ENCODE results near the gene CPNE9. TPM values are rescaled to one million over a fixed set of nuclear protein-coding genes. Genes with fewer than 3 reads are reported as not detected.

Gene CPNE9
- total and polyA plus RNA-seq, 2 donors (not counting 1 experiment from before 2014, with no cell fraction given), result under 0.01 TPM; not detected in 1

GRCh38 chr3:9749296-9749644, 45.6 kb downstream of the CPNE9 start:
- Histone ChIP-seq H3K4me1 (ENCODE audit: control insufficient read depth, extremely low read depth, insufficient read depth, low read length) (peaks cover 11% of the 10 kb centered on the region), H3K79me2 (ENCODE audit: control insufficient read depth, insufficient read depth, low read length) (peaks cover 11% of the 10 kb centered on the region), H3K27me3 (ENCODE audit: control insufficient read depth, insufficient read depth, low read length) (no peaks in the 10 kb centered on the region), H3K9me3 (ENCODE audit: control insufficient read depth, insufficient read depth, low read depth, low read length) (no peaks in the 10 kb centered on the region), H2AFZ (ENCODE audit: low read length) (peak overlapping the region; percentile 18), H3K27ac (ENCODE audit: insufficient read depth, low read length) (peak overlapping the region; percentile 84), H3K9ac (ENCODE audit: insufficient read depth, low read length) (peak overlapping the region; percentile 62), H4K20me1 (ENCODE audit: control insufficient read depth, extremely low read depth, insufficient read depth, low read length) (no peaks in the 10 kb centered on the region), H3K36me3 (ENCODE audit: control insufficient read depth, insufficient read depth, low read length) (peaks cover 18% of the 10 kb centered on the region), H3K4me2 (ENCODE audit: extremely low read depth, insufficient read depth, low read length) (peak overlapping the region; percentile 84), H3K4me3 (replicated peaks in 1 of 4; ENCODE audit: control extremely low read depth in 1 of 4, insufficient read depth in 1 of 4, low read depth in 3 of 4, low read length in 4 of 4) (peak overlapping the region; percentile 10 to 95 (median 32))
- no peak for DNase-seq (ENCODE audit: low read depth in 2 of 2)
- TF ChIP-seq EZH2 (IDR thresholded peaks at IDR 0.05; ENCODE audit: low read length, missing control alignments), result no peak
- TF ChIP-seq CTCF (conservative IDR thresholded peaks at IDR 0.05 in 1 of 2, IDR thresholded peaks at IDR 0.05 in 1 of 2; ENCODE audit: low read depth in 1 of 2, low read length in 2 of 2), result no peak

- TF ChIP-seq CTCF (conservative IDR thresholded peaks at IDR 0.05 in 1 of 2, IDR thresholded peaks at IDR 0.05 in 1 of 2; ENCODE audit: low read depth in 1 of 2, low read length in 2 of 2), result no peak
- TF ChIP-seq EZH2 (IDR thresholded peaks at IDR 0.05; ENCODE audit: low read length, missing control alignments), result no peak
- Histone ChIP-seq H3K9ac (ENCODE audit: insufficient read depth, low read length) (peak within 1 kb of the TSS; percentile 62), H3K4me2 (ENCODE audit: extremely low read depth, insufficient read depth, low read length) (peak within 1 kb of the TSS; percentile 89), H3K4me3 (replicated peaks in 1 of 4; ENCODE audit: control extremely low read depth in 1 of 4, insufficient read depth in 1 of 4, low read depth in 3 of 4, low read length in 4 of 4) (peak within 1 kb of the TSS; percentile 70 to 95 (median 84)), H3K27me3 (ENCODE audit: control insufficient read depth, insufficient read depth, low read length) (no peaks in the 10 kb centered on the region), H3K4me1 (ENCODE audit: control insufficient read depth, extremely low read depth, insufficient read depth, low read length) (peaks cover 11% of the 10 kb centered on the region), H3K27ac (ENCODE audit: insufficient read depth, low read length) (peak within 1 kb of the TSS; percentile 84), H4K20me1 (ENCODE audit: control insufficient read depth, extremely low read depth, insufficient read depth, low read length) (no peaks in the 10 kb centered on the region), H2AFZ (ENCODE audit: low read length) (peak within 1 kb of the TSS; percentile 97), H3K79me2 (ENCODE audit: control insufficient read depth, insufficient read depth, low read length) (peaks cover 11% of the 10 kb centered on the region), H3K9me3 (ENCODE audit: control insufficient read depth, insufficient read depth, low read depth, low read length) (no peaks in the 10 kb centered on the region), H3K36me3 (ENCODE audit: control insufficient read depth, insufficient read depth, low read length) (peaks cover 15% of the 10 kb centered on the region)
- peak; percentile 98 to 99 for DNase-seq (ENCODE audit: low read depth in 2 of 2)
These were observed 46.3 kb downstream of the CPNE9 start, which contains the start of gene OGG1 for GRCh38 chr3:9749645-9750555. TSS of gene OGG1 (plus strand) at chr3:9749952. CDS start at chr3:9750287, 335 bp downstream.

- Histone ChIP-seq H3K79me2 (ENCODE audit: control insufficient read depth, insufficient read depth, low read length) (peaks cover 11% of the 10 kb centered on the region), H2AFZ (ENCODE audit: low read length) (peak overlapping the region; percentile 97), H3K9ac (ENCODE audit: insufficient read depth, low read length) (peak overlapping the region; percentile 56), H3K27ac (ENCODE audit: insufficient read depth, low read length) (peak overlapping the region; percentile 84), H3K4me3 (replicated peaks in 1 of 4; ENCODE audit: control extremely low read depth in 1 of 4, insufficient read depth in 1 of 4, low read depth in 3 of 4, low read length in 4 of 4) (peak overlapping the region; percentile 70 to 95 (median 84)), H3K4me1 (ENCODE audit: control insufficient read depth, extremely low read depth, insufficient read depth, low read length) (peaks cover 11% of the 10 kb centered on the region), H3K4me2 (ENCODE audit: extremely low read depth, insufficient read depth, low read length) (peak overlapping the region; percentile 89), H3K36me3 (ENCODE audit: control insufficient read depth, insufficient read depth, low read length) (peaks cover 15% of the 10 kb centered on the region), H4K20me1 (ENCODE audit: control insufficient read depth, extremely low read depth, insufficient read depth, low read length) (no peaks in the 10 kb centered on the region), H3K27me3 (ENCODE audit: control insufficient read depth, insufficient read depth, low read length) (no peaks in the 10 kb centered on the region), H3K9me3 (ENCODE audit: control insufficient read depth, insufficient read depth, low read depth, low read length) (no peaks in the 10 kb centered on the region)
- DNase-seq (ENCODE audit: low read depth in 2 of 2), result peak in 1 of 2 donors; percentile 45
- TF ChIP-seq CTCF (conservative IDR thresholded peaks at IDR 0.05 in 1 of 2, IDR thresholded peaks at IDR 0.05 in 1 of 2; ENCODE audit: low read depth in 1 of 2, low read length in 2 of 2) (no peak), EZH2 (IDR thresholded peaks at IDR 0.05; ENCODE audit: low read length, missing control alignments) (no peak)
These were observed 47.2 kb downstream of the CPNE9 start for GRCh38 chr3:9750556-9751411.

Data from fibroblast of lung (primary cell).